CD4-positive, CD25-positive, alpha-beta regulatory T cell (primary cell): ENCODE measurements around the gene NRP2. TPM values are rescaled to one million over a fixed set of nuclear protein-coding genes. Genes with fewer than 3 reads are reported as not detected.
A peak's percentile ranks its signal among the peaks of the same experiment; 100 is the strongest.

ENCODE experiments used
- ATAC-seq, 2 donors: fragments of 150-1000 bp; cut with Tn5 transposase; one replicate each; pipeline ENCODE4 v1.10.0; 2021; ENCODE audit warnings: low read depth in 2 of 2, moderate number of reproducible peaks in 2 of 2, moderate library complexity in 1 of 2
- DNase-seq, 3 donors: peaks; one replicate each; pipeline versions ENCODE4 v3.0.0 to v3.0.0-alpha.2; 2012 to 2022; ENCODE audit warnings: mixed read lengths in 1 of 3
- H3K27ac ChIP-seq: one replicate; pipeline ENCODE4 v1.7.0; 2013; ENCODE audit warnings: mild to moderate bottlenecking, low read length; ENCODE audit not compliant: insufficient read depth, poor library complexity, severe bottlenecking
- H3K27me3 ChIP-seq: one replicate; pipeline ENCODE4 v1.7.0; 2013; ENCODE audit warnings: low read length; ENCODE audit not compliant: control insufficient read depth, insufficient read depth
- H3K36me3 ChIP-seq: one replicate; pipeline ENCODE4 v1.7.0; 2013; ENCODE audit warnings: mild to moderate bottlenecking, low read length, moderate library complexity; ENCODE audit not compliant: control insufficient read depth, insufficient read depth
- H3K4me1 ChIP-seq: 2 replicates; pipeline ENCODE4 v1.7.0; 2013; ENCODE audit warnings: mild to moderate bottlenecking, low read length; ENCODE audit not compliant: insufficient read depth, control insufficient read depth, poor library complexity, severe bottlenecking
- H3K4me3 ChIP-seq: one replicate; pipeline ENCODE4 v1.7.0; 2013; ENCODE audit warnings: low read depth, mild to moderate bottlenecking, low read length, moderate library complexity
- H3K9me3 ChIP-seq, 2 experiments: 1 replicate in 1 of 2; 2 replicates in 1 of 2; pipeline ENCODE4 v1.7.0; 2013; ENCODE audit warnings: low read length in 2 of 2, mild to moderate bottlenecking in 1 of 2, moderate library complexity in 1 of 2; ENCODE audit not compliant: control insufficient read depth in 2 of 2
- H3K27ac Mint-ChIP-seq, 3 donors: one replicate each; pipeline ENCODE4 v1.8.0; 2020 to 2022; ENCODE audit warnings: mild to moderate bottlenecking in 3 of 3, mixed read lengths in 3 of 3, moderate library complexity in 2 of 3
- H3K27me3 Mint-ChIP-seq: one replicate; pipeline ENCODE4 v1.8.0; 2022; ENCODE audit warnings: mild to moderate bottlenecking, mixed read lengths
- H3K36me3 Mint-ChIP-seq: one replicate; pipeline ENCODE4 v1.8.0; 2020; ENCODE audit warnings: mixed read lengths
- H3K4me1 Mint-ChIP-seq, 4 donors: one replicate each; pipeline ENCODE4 v1.8.0; 2020 to 2022; ENCODE audit warnings: mixed read lengths in 4 of 4, mild to moderate bottlenecking in 1 of 4
- H3K4me3 Mint-ChIP-seq, 4 donors: one replicate each; pipeline ENCODE4 v1.8.0; 2020 to 2022; ENCODE audit warnings: mild to moderate bottlenecking in 4 of 4, mixed read lengths in 4 of 4, moderate library complexity in 3 of 4
- H3K9me3 Mint-ChIP-seq, 7 donors: one replicate each; pipeline ENCODE4 v1.8.0; 2020 to 2022; ENCODE audit warnings: mixed read lengths in 7 of 7, mild to moderate bottlenecking in 3 of 7, moderate library complexity in 2 of 7
- polyA plus RNA-seq, 4 donors: library from polyadenylated mRNA; unstranded; fragments of 300-500 nt; fragmentation: Illumina TruSeq; gene quantifications; one replicate each; pipeline ENCODE4 v1.2.3, GENCODE V29; 2021
- total RNA-seq: library from RNA; stranded (reverse); gene quantifications from one replicate; pipeline ENCODE4 v1.2.3, GENCODE V29; 2022

The NRP2 gene
- total and polyA plus RNA-seq, 5 donors from 2014 or later, result 0.64 TPM; not detected in 4

DNA sequence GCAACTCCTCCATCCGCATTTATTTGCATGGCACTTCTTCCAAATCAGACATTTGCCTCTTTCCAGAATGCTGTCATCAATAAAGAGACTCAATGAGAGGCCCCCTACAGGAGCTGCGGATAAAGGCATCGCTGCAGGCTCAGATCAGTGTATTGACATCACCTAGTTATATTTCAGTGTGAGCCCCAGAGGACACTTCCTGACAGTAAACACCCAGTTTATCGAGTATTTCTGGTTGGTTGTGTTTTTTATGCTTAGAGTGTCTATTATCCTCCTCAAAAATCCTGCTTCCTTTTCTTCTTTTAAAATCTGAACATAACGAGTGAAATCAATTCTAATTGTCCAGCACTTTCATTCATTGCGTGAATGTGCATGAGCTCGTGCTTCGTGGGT lies 38.8 kb downstream of the NRP2 start:
- Mint-ChIP-seq H3K4me1 (no peaks in the 10 kb centered on the region), H3K36me3 (no peaks in the 10 kb centered on the region), H3K4me3 (no peak overlapping the region), H3K27ac (no peak overlapping the region), H3K9me3 (no peaks in the 10 kb centered on the region), H3K27me3 (no peaks in the 10 kb centered on the region)
- Histone ChIP-seq H3K36me3 (no peaks in the 10 kb centered on the region), H3K4me1 (no peaks in the 10 kb centered on the region), H3K27ac (no peak overlapping the region), H3K27me3 (no peaks in the 10 kb centered on the region), H3K4me3 (no peak overlapping the region), H3K9me3 (no peaks in the 10 kb centered on the region)
- DNase-seq (peak in 1 of 3 donors; percentile 7), ATAC-seq (no peak)

- H3K36me3 ChIP-seq, result no peaks in the 10 kb centered on the region
- no peaks in the 10 kb centered on the region for H3K27me3 ChIP-seq
- H3K9me3 ChIP-seq, result no peaks in the 10 kb centered on the region
- DNase-seq (no peak), ATAC-seq (no peak)
- no peak overlapping the region for H3K27ac Mint-ChIP-seq
- H3K36me3 Mint-ChIP-seq, result no peaks in the 10 kb centered on the region
- no peaks in the 10 kb centered on the region for H3K4me1 Mint-ChIP-seq
- H3K27me3 Mint-ChIP-seq, result no peaks in the 10 kb centered on the region
- H3K27ac ChIP-seq, result no peak overlapping the region
- H3K4me3 ChIP-seq, result no peak overlapping the region
- no peaks in the 10 kb centered on the region for H3K9me3 Mint-ChIP-seq
- H3K4me1 ChIP-seq, result no peaks in the 10 kb centered on the region
- no peak overlapping the region for H3K4me3 Mint-ChIP-seq
Measured at GRCh38 chr2:205722283-205722918, 40.1 kb downstream of the NRP2 start.

DNA sequence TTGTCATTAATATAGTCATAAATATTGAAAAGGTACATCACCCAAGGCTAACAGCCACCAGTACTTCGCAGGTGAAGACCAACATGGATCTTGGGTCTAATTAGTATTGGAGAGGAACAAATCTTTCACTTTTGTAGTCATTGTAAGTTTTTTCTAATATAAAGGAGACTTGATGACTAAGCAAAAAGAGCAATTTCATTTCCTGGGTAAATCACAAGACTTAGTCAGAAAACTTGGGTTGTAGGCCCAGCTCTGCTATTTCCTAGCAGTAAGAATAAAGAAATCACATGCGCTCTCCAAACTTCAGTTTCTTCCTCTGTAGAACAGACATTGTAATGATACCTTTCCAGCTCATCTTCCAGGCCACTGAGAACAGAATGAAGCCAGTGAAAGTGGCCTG lies 40.9 kb downstream of the NRP2 start:
- Mint-ChIP-seq H3K27ac (no peak overlapping the region), H3K27me3 (no peaks in the 10 kb centered on the region), H3K9me3 (no peaks in the 10 kb centered on the region), H3K4me1 (no peaks in the 10 kb centered on the region), H3K36me3 (no peaks in the 10 kb centered on the region), H3K4me3 (no peak overlapping the region)
- H3K27me3 ChIP-seq, result no peaks in the 10 kb centered on the region
- DNase-seq (no peak), ATAC-seq (no peak)
- H3K36me3 ChIP-seq, result no peaks in the 10 kb centered on the region
- H3K27ac ChIP-seq, result no peak overlapping the region
- H3K9me3 ChIP-seq, result no peaks in the 10 kb centered on the region
- no peak overlapping the region for H3K4me3 ChIP-seq
- no peaks in the 10 kb centered on the region for H3K4me1 ChIP-seq

GRCh38 chr2:205725059-205725458 lies 42.8 kb downstream of the NRP2 start:
- Histone ChIP-seq H3K27ac (no peak overlapping the region), H3K9me3 (no peaks in the 10 kb centered on the region), H3K4me3 (no peak overlapping the region), H3K27me3 (no peaks in the 10 kb centered on the region), H3K36me3 (no peaks in the 10 kb centered on the region), H3K4me1 (no peaks in the 10 kb centered on the region)
- Mint-ChIP-seq H3K36me3 (no peaks in the 10 kb centered on the region), H3K4me3 (no peak overlapping the region), H3K27me3 (no peaks in the 10 kb centered on the region), H3K4me1 (no peaks in the 10 kb centered on the region), H3K9me3 (no peaks in the 10 kb centered on the region), H3K27ac (no peak overlapping the region)
- DNase-seq (no peak), ATAC-seq (no peak)

DNA sequence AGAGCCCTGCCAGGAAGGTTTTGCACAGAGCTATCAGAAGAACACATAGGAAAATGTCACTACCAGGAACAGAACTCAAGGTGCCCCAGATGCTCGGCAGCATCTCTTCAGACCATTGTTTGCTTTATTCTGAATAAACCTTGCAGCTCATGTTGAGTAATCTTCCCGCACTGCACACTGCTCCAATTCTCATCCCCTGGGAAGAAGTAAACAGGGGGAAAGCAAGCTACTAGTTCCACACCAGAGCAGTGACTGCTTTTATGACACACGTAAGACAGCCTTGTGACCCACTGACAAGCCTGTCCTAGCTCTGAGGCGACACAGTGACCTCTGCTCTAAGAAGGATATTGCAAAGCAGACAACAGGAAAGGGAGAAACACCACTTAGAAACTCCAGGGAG lies 44.2 kb downstream of the NRP2 start:
- no peaks in the 10 kb centered on the region for H3K9me3 Mint-ChIP-seq
- no peaks in the 10 kb centered on the region for H3K27me3 ChIP-seq
- no peaks in the 10 kb centered on the region for H3K4me1 ChIP-seq
- H3K36me3 ChIP-seq, result no peaks in the 10 kb centered on the region
- no peak overlapping the region for H3K27ac ChIP-seq
- H3K9me3 ChIP-seq, result no peaks in the 10 kb centered on the region
- no peak overlapping the region for H3K4me3 ChIP-seq
- DNase-seq (no peak), ATAC-seq (no peak)
- no peaks in the 10 kb centered on the region for H3K27me3 Mint-ChIP-seq
- H3K4me1 Mint-ChIP-seq, result no peaks in the 10 kb centered on the region
- H3K36me3 Mint-ChIP-seq, result no peaks in the 10 kb centered on the region
- H3K27ac Mint-ChIP-seq, result no peak overlapping the region
- H3K4me3 Mint-ChIP-seq, result no peak overlapping the region

- Mint-ChIP-seq H3K27me3 (no peaks in the 10 kb centered on the region), H3K4me1 (no peaks in the 10 kb centered on the region), H3K27ac (no peak overlapping the region), H3K9me3 (no peaks in the 10 kb centered on the region), H3K4me3 (no peak overlapping the region), H3K36me3 (no peaks in the 10 kb centered on the region)
- Histone ChIP-seq H3K4me3 (no peak overlapping the region), H3K27me3 (no peaks in the 10 kb centered on the region), H3K4me1 (no peaks in the 10 kb centered on the region), H3K27ac (no peak overlapping the region), H3K9me3 (no peaks in the 10 kb centered on the region), H3K36me3 (no peaks in the 10 kb centered on the region)
- ATAC-seq, result no peak
- no peak for DNase-seq
Measured at GRCh38 chr2:205727174-205727573, 44.9 kb downstream of the NRP2 start.

DNA sequence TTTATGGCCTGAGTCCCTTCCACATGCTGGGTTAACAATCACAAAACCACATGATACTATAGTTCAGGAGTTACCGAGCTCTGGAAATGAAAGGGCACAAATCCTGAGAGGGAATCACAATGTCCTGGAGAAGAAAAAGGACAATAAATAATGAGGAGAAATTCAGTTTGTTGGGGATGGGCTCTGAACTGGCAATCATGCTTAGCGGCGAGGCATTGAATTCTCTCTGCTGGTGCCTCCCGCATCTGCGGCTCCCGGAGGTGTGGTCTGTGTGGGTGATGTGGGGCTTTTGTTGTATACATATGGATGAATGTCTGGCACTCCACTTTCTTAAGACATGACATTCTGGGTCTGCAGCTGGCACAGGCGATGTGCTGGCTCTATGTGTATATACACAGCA lies 46.1 kb downstream of the NRP2 start:
- Mint-ChIP-seq H3K36me3 (no peaks in the 10 kb centered on the region), H3K4me1 (no peaks in the 10 kb centered on the region), H3K9me3 (no peaks in the 10 kb centered on the region), H3K4me3 (no peak overlapping the region), H3K27ac (no peak overlapping the region), H3K27me3 (no peaks in the 10 kb centered on the region)
- no peaks in the 10 kb centered on the region for H3K27me3 ChIP-seq
- H3K9me3 ChIP-seq, result no peaks in the 10 kb centered on the region
- H3K27ac ChIP-seq, result no peak overlapping the region
- H3K4me3 ChIP-seq, result no peak overlapping the region
- no peaks in the 10 kb centered on the region for H3K4me1 ChIP-seq
- no peaks in the 10 kb centered on the region for H3K36me3 ChIP-seq
- DNase-seq, result no peak
- ATAC-seq, result no peak

- H3K27me3 ChIP-seq, result no peaks in the 10 kb centered on the region
- H3K4me3 ChIP-seq, result no peak overlapping the region
- no peaks in the 10 kb centered on the region for H3K27me3 Mint-ChIP-seq
- H3K4me1 Mint-ChIP-seq, result no peaks in the 10 kb centered on the region
- no peak overlapping the region for H3K27ac Mint-ChIP-seq
- no peaks in the 10 kb centered on the region for H3K9me3 Mint-ChIP-seq
- H3K4me3 Mint-ChIP-seq, result no peak overlapping the region
- no peaks in the 10 kb centered on the region for H3K36me3 ChIP-seq
- DNase-seq, result no peak
- H3K36me3 Mint-ChIP-seq, result no peaks in the 10 kb centered on the region
- no peak for ATAC-seq
- no peaks in the 10 kb centered on the region for H3K9me3 ChIP-seq
- no peak overlapping the region for H3K27ac ChIP-seq
- no peaks in the 10 kb centered on the region for H3K4me1 ChIP-seq
Measured at GRCh38 chr2:205730191-205730590, 47.9 kb downstream of the NRP2 start.
